Measurements from ENCODE around the gene FAR1.

- TF ChIP-seq CTCF (IDR thresholded peaks at IDR 0.05) (no peak), EZH2phosphoT487 (IDR thresholded peaks at IDR 0.05) (no peak)
These were observed 92.8 kb downstream of the FAR1 start for GRCh38 chr11:13761250-13761649.
